MCF 10A (cell line): ENCODE data around the gene UPK3A. TPM values are rescaled to one million over a fixed set of nuclear protein-coding genes. Genes with fewer than 3 reads are reported as not detected.

Experiments used
- BruUV-seq: library from RNA; stranded (reverse); fragments of 400-500 nt; replicated peaks from 2 replicates; lab custom pipeline; 2021; lab: Mats Ljungman, UMichigan
- CTCF ChIA-PET: fragments of 300-600 bp; sonication (Branson Sonifier 250); formaldehyde crosslinking; extraction: SDS; loops from one replicate; lab custom pipeline; 2021; ENCODE audit warnings: antibody characterized with exemption, inconsistent platforms; lab: Yijun Ruan, JAX
- POLR2A ChIA-PET: fragments of 300-600, 350-650 bp; sonication (Branson Sonifier 250); formaldehyde crosslinking; extraction: SDS; loops from one replicate; lab custom pipeline; 2020; ENCODE audit warnings: antibody characterized with exemption, inconsistent platforms; lab: Yijun Ruan, JAX
- DNase-seq: peaks from one replicate; pipeline ENCODE4 v3.0.0-alpha.2; 2018; ENCODE audit not compliant: unreplicated experiment
- H3K27ac Mint-ChIP-seq: one replicate; pipeline ENCODE4 v1.8.0; 2022; ENCODE audit warnings: mild to moderate bottlenecking, low read depth, mixed read lengths; ENCODE audit not compliant: unreplicated experiment
- H3K27me3 Mint-ChIP-seq: one replicate; pipeline ENCODE4 v1.8.0; 2022; ENCODE audit warnings: mixed read lengths; ENCODE audit not compliant: insufficient read depth, unreplicated experiment
- H3K36me3 Mint-ChIP-seq: one replicate; pipeline ENCODE4 v1.8.0; 2022; ENCODE audit warnings: mild to moderate bottlenecking, moderate library complexity, mixed read lengths; ENCODE audit not compliant: insufficient read depth, unreplicated experiment
- H3K4me1 Mint-ChIP-seq: one replicate; pipeline ENCODE4 v1.8.0; 2022; ENCODE audit warnings: mixed read lengths; ENCODE audit not compliant: insufficient read depth, unreplicated experiment
- H3K4me3 Mint-ChIP-seq: one replicate; pipeline ENCODE4 v1.8.0; 2022; ENCODE audit warnings: mild to moderate bottlenecking, moderate library complexity, mixed read lengths; ENCODE audit not compliant: unreplicated experiment
- H3K9me3 Mint-ChIP-seq: one replicate; pipeline ENCODE4 v1.8.0; 2022; ENCODE audit warnings: mixed read lengths; ENCODE audit not compliant: unreplicated experiment
- intact Hi-C: fragments of 100-400 bp; cut with micrococcal nuclease; formaldehyde crosslinking; loops from 2 replicates; pipeline ENCODE4 v1.14.1; 2022
- total RNA-seq: library from RNA; stranded (reverse); gene quantifications from 2 replicates; pipeline ENCODE4 v1.2.3, GENCODE V29; 2022
- TF ChIP-seq, protein P1 (sequence below): fragments of 200-600 bp; IDR thresholded peaks from one replicate; pipeline ENCODE4 v1.8.0; 2022; ENCODE audit warnings: antibody characterized with exemption, mild to moderate bottlenecking; ENCODE audit not compliant: unreplicated experiment

UPK3A gene
- total RNA-seq, 1 experiment from 2014 or later = not detected

DNA sequence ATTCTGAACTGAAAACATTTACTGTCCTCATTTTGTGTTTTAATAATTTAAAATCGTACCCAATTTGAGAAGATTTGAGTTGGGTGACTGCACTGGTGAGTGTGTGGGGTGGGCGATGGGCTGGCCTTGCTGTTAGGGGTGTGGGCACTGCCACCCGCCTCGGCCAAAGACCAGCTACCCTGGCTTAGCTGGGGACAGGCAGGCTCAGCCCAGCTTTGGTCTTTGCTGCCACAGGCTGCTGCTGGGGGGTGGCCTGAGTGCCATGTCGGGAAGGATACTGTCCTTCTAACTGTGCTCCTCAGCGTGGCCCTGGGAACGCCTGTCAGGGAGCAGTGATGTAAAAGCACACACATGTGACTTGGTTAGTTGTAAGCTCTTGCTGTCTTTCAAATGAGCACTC is 47.3 kb downstream of the UPK3A start:
- no peaks in the 10 kb centered on the region for H3K4me1 Mint-ChIP-seq
- intact Hi-C loops = no loop called here
- H3K9me3 Mint-ChIP-seq = no peaks in the 10 kb centered on the region
- H3K36me3 Mint-ChIP-seq = peaks cover 79% of the 10 kb centered on the region
- TF ChIP-seq, protein P1, sequence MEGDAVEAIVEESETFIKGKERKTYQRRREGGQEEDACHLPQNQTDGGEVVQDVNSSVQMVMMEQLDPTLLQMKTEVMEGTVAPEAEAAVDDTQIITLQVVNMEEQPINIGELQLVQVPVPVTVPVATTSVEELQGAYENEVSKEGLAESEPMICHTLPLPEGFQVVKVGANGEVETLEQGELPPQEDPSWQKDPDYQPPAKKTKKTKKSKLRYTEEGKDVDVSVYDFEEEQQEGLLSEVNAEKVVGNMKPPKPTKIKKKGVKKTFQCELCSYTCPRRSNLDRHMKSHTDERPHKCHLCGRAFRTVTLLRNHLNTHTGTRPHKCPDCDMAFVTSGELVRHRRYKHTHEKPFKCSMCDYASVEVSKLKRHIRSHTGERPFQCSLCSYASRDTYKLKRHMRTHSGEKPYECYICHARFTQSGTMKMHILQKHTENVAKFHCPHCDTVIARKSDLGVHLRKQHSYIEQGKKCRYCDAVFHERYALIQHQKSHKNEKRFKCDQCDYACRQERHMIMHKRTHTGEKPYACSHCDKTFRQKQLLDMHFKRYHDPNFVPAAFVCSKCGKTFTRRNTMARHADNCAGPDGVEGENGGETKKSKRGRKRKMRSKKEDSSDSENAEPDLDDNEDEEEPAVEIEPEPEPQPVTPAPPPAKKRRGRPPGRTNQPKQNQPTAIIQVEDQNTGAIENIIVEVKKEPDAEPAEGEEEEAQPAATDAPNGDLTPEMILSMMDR = no peak
- no TSS peak for BruUV-seq
- no peak for DNase-seq
- H3K27ac Mint-ChIP-seq = no peak overlapping the region
- POLR2A ChIA-PET = no interaction called here
- H3K4me3 Mint-ChIP-seq = no peak overlapping the region
- CTCF ChIA-PET = no interaction called here
- no peaks in the 10 kb centered on the region for H3K27me3 Mint-ChIP-seq

DNA sequence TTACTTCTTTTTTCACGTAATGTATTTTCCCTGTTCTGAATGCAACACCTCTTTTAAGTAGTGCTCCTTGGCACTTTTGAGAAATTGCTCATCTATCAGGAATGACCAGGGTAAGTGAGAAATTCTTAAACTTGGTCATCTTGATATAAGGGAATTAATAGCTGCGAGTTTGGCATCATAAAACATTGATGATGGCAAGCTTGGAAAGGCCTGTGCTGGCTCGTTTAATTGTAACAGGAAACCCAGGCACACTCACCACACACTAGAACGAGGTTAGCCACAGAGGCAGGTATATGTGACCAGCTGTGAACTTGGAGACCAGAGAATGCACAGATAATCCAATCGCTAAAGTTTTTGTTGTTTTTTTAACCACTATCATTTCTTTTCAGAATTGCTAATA is 49.3 kb downstream of the UPK3A start:
- CTCF ChIA-PET = interaction anchor here (2.2 kb wide), 1 partner anchor 11 kb away, joined by 8 read pairs; no protein-coding TSS in a partner anchor
- Mint-ChIP-seq H3K36me3 (peaks cover 78% of the 10 kb centered on the region), H3K4me1 (no peaks in the 10 kb centered on the region), H3K27ac (no peak overlapping the region), H3K9me3 (no peaks in the 10 kb centered on the region), H3K27me3 (no peaks in the 10 kb centered on the region), H3K4me3 (no peak overlapping the region)
- POLR2A ChIA-PET = interaction anchor here (0.7 kb wide), 1 partner anchor 21 kb away, joined by 3 read pairs; no protein-coding TSS in a partner anchor
- DNase-seq = no peak
- BruUV-seq = no TSS peak
- intact Hi-C loops = no loop called here
- TF ChIP-seq, protein P1 = no peak

DNA sequence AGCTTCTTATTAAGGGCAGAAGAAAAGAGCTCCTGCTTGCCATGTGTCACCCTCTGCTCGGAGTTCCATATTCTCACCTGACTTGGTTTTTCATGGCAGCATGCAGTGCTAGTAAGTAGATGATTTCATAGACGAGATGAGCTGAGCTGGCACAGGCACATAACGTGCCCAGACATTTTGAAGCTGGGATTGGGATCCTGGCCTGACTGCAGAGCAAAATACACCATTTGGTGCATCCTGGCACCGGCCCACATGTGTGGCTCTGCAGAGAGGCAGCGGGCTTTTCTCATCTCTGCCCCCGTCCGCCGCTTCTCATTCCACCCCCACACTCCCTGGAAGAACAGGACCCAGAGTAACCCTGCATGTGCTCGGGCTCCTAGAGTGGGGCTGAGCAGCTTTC is 49.8 kb downstream of the UPK3A start:
- BruUV-seq = no TSS peak
- ChIA-PET CTCF (interaction anchor here (2.2 kb wide), 1 partner anchor 11 kb away, joined by 8 read pairs; no protein-coding TSS in a partner anchor), POLR2A (interaction anchor here (0.7 kb wide), 1 partner anchor 22 kb away, joined by 3 read pairs; no protein-coding TSS in a partner anchor)
- Mint-ChIP-seq H3K27me3 (no peaks in the 10 kb centered on the region), H3K4me1 (no peaks in the 10 kb centered on the region), H3K9me3 (no peaks in the 10 kb centered on the region), H3K27ac (no peak overlapping the region), H3K36me3 (peaks cover 74% of the 10 kb centered on the region), H3K4me3 (no peak overlapping the region)
- DNase-seq = no peak
- intact Hi-C loops = no loop called here
- TF ChIP-seq, protein P1 = no peak

DNA sequence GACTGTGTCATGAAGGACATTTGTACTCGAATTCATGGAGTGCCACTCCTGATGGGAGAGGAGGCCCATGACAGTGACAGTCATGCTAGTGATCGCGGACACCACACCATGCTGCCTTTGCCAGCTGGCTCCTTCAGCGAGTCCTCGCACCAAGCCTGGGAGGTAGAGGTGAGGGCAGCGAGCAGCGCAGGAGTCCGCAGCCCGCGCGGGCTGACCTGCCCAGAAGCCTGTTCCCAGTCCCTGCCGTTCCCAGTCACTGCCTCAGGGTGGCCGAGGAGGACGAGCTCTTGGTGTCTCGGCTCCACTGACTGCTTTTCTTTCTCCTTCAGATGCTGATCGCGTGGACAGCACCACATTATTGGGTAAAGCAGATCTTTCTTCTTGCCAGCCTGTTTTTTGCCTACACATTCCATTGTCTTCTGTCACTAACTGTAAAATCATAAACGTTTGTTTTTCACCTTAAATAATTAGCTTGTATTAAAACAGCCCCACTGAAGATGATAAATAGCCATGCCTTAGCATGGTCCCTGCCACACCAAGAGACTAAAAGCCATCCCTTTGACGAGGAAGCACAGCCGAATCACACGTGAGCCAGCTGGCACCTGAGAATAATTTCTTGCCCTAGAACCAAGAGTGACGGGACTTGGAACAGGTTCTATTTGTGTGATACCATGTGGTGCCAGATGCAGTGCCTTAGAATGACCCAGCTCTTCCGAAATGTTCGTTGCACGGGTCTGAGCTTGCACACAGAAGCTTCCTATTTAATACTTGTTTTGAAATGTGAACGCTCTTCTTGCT is 50.5 kb downstream of the UPK3A start:
- DNase-seq = no peak
- CTCF ChIA-PET = interaction anchor here (0.6 to 2.2 kb wide), 3 partner anchors 12 to 877 kb away, joined by 3 to 8 read pairs (median 4); no protein-coding TSS in a partner anchor

More for the DNA sequence above, 50.5 kb downstream of the UPK3A start:
- TF ChIP-seq, protein P1 = no peak
- Mint-ChIP-seq H3K4me1 (no peaks in the 10 kb centered on the region), H3K27me3 (no peaks in the 10 kb centered on the region), H3K36me3 (peaks cover 77% of the 10 kb centered on the region), H3K4me3 (no peak overlapping the region), H3K9me3 (no peaks in the 10 kb centered on the region), H3K27ac (no peak overlapping the region)
- BruUV-seq = no TSS peak
- intact Hi-C loops = no loop called here
- POLR2A ChIA-PET = no interaction called here
